ENCODE data around the gene CD3E. TPM values are rescaled to one million over a fixed set of nuclear protein-coding genes. Genes with fewer than 3 reads are reported as not detected.
"Not testable (repeated sequence)": the region's sequence is repeated elsewhere in the genome, so short reads cannot be mapped to it uniquely, and the experiment has no call there.

CD3E gene
- total RNA-seq, 4 donors from 2014 or later, result 0.36 to 0.52 (median 0.46) TPM; not detected in 1

DNA sequence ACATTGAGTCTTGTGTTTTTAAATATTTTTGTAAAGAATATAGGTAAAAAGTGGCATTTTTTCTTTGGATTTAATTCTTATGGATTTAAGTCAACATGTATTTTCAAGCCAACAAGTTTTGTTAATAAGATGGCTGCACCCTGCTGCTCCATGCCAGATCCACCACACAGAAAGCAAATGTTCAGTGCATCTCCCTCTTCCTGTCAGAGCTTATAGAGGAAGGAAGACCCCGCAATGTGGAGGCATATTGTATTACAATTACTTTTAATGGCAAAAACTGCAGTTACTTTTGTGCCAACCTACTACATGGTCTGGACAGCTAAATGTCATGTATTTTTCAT is 333 bp upstream of the CD3E start:
- no peak overlapping the region for H3K4me3 ChIP-seq (ENCODE audit: low read depth, poor library complexity, severe bottlenecking)
- intact Hi-C loops (cut with DNase I; ENCODE audit: low total_unique reads), result no loop called here
- no peak for TF ChIP-seq POLR2A (IDR thresholded peaks at IDR 0.05)
- TF ChIP-seq, protein P1, sequence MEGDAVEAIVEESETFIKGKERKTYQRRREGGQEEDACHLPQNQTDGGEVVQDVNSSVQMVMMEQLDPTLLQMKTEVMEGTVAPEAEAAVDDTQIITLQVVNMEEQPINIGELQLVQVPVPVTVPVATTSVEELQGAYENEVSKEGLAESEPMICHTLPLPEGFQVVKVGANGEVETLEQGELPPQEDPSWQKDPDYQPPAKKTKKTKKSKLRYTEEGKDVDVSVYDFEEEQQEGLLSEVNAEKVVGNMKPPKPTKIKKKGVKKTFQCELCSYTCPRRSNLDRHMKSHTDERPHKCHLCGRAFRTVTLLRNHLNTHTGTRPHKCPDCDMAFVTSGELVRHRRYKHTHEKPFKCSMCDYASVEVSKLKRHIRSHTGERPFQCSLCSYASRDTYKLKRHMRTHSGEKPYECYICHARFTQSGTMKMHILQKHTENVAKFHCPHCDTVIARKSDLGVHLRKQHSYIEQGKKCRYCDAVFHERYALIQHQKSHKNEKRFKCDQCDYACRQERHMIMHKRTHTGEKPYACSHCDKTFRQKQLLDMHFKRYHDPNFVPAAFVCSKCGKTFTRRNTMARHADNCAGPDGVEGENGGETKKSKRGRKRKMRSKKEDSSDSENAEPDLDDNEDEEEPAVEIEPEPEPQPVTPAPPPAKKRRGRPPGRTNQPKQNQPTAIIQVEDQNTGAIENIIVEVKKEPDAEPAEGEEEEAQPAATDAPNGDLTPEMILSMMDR (IDR thresholded peaks at IDR 0.05), result no peak
- WGBS, 2 donors, result 75 to 84% methylated on average over 1 of the region's 1 CpG
- DNase-seq (ENCODE audit: low spot score in 2 of 2), result no peak

DNA sequence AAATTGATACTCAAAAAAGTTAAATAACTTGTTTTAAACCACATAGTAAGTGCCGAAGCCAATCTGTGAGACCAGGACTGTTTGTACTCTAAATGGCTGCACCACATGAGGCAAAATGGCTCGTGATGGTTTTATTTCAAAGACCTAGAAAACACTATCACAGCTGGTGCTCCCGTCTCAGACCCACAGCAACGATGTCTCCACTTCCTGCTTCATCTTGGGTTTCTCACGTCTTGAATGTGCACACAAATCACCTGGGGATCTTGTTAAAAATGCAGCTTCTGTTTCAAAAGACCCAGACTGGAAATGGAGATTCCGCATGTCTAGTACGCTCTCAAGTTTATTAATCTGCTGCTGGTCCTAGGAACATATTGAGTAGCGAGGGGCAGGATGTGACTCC is 1.2 kb downstream of the CD3E start:
- intact Hi-C loops (cut with DNase I; ENCODE audit: low total_unique reads), result no loop called here
- no peak for DNase-seq (ENCODE audit: low spot score in 2 of 2)
- TF ChIP-seq POLR2A (IDR thresholded peaks at IDR 0.05), result no peak
- TF ChIP-seq, protein P1 (IDR thresholded peaks at IDR 0.05), result no peak
- 65 to 71% methylated on average over 8 of the region's 8 CpGs for WGBS, 2 donors
- no peak overlapping the region for H3K4me3 ChIP-seq (ENCODE audit: low read depth, poor library complexity, severe bottlenecking)

DNA sequence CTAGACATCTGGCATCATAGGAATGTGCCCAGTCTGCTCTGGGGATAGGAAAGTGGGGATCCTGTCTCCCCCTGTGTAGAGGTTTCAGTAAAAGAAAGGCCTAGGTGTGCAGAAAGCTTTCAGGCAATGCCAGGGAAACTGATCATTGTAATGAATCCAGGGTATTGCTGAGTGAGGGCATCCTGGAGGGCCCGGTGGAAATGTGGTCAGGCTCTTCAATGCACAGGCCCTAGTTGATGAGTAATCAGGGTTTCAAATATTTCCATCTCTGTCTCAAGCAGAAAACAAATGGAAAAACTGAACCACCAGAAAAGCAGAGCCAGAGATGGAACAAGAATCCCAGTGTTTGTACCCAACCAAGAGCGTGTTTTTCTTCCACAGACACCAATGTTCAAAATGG is 2.0 kb downstream of the CD3E start:
- WGBS, 2 donors, result 71 to 73% methylated on average over 2 of the region's 2 CpGs
- no peak overlapping the region for H3K4me3 ChIP-seq (ENCODE audit: low read depth, poor library complexity, severe bottlenecking)
- intact Hi-C loops (cut with DNase I; ENCODE audit: low total_unique reads), result no loop called here
- TF ChIP-seq POLR2A (IDR thresholded peaks at IDR 0.05), result no peak
- TF ChIP-seq, protein P1 (IDR thresholded peaks at IDR 0.05), result no peak
- DNase-seq (ENCODE audit: low spot score in 2 of 2), result no peak

DNA sequence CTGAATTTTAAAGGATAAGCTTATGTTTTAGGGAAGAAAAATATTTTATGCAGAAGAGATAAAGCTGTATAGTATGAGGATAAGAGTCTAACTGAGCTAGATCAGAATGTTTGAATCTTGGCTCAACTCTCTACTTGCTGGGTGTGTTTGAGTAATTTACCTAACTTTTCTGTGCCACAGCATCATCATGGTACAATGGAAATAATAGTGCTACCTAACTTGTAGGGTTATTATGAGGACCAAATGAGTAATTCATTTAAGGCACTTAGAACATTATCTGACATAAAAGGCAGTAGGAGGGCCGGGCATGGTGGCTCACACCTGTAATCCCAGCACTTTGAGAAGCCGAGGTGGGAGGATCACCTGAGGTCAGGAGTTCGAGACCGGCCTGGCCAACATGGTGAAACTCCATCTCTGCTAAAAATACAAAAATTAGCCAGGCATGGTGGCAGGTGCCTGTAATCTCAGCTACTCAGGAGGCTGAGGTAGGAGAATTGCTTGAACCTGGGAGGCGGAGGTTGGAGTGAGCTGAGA is 4.5 kb downstream of the CD3E start:
- 94 to 96% methylated on average over 5 of the region's 5 CpGs for WGBS, 2 donors
- H3K4me3 ChIP-seq (ENCODE audit: low read depth, poor library complexity, severe bottlenecking); DNase-seq (ENCODE audit: low spot score in 2 of 2); intact Hi-C loops (cut with DNase I; ENCODE audit: low total_unique reads): not testable (repeated sequence)

DNA sequence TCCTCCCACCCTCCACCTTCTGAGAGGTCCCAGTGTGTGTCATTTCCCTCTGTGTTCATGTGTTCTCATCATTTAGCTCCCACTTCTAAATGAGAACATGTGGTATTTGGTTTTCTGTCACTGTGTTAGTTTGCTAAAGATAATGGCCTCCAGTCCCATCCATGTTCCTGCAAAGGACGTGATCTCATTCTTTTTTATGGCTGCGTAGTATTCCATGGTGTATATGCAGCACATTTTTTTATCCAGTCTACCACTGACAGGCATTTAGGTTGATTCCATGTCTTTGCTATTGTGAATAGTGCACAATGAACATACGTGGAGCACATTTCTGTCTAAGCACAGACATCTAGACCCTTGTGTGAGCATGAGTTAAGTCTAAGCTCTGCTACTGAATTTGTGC is 5.7 kb downstream of the CD3E start:
- H3K4me3 ChIP-seq (ENCODE audit: low read depth, poor library complexity, severe bottlenecking), result no peak overlapping the region
- intact Hi-C loops (cut with DNase I; ENCODE audit: low total_unique reads), result no loop called here
- TF ChIP-seq, protein P1 (IDR thresholded peaks at IDR 0.05), result no peak
- no peak for TF ChIP-seq POLR2A (IDR thresholded peaks at IDR 0.05)
- WGBS, 2 donors, result 87 to 91% methylated on average over 3 of the region's 3 CpGs
- DNase-seq (ENCODE audit: low spot score in 2 of 2), result no peak

DNA sequence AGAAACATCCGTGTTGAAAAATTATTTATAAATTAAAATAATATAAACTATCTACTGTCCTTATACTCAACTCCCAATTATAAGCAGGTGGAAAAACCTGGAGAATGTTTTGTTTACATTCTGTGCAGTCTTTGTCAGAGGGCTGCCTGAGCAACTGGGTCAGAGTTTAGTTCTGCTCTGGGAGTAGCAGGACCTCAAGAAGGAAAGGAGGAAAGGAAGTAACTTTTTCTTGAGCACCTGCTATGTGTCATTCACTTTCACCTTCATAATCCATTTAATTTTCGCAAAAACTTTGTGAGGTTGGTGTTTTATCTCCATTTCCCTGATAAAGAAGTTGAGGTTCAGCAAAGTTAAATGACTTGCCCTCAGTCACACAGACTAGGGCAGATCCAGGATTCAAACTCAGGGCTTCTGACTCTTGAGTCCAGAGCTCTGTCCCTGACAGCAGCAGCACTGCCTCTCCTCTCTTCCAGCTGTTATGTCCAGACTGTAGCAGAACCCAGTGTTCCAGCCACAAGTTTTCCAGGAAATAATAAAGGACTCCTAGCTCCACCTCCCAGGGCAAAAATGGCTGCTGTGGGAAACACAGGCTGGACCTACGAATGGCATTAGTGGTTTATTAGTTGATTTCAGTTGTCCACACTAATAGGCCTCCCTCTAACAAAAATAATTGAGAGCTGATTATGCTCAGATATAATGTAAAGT is 6.4 kb downstream of the CD3E start:
- no peak for DNase-seq (ENCODE audit: low spot score in 2 of 2)
- intact Hi-C loops (cut with DNase I; ENCODE audit: low total_unique reads), result no loop called here
- no peak overlapping the region for H3K4me3 ChIP-seq (ENCODE audit: low read depth, poor library complexity, severe bottlenecking)
- TF ChIP-seq POLR2A (IDR thresholded peaks at IDR 0.05), result no peak
- TF ChIP-seq, protein P1 (IDR thresholded peaks at IDR 0.05), result no peak
- 75 to 82% methylated on average over 3 of the region's 3 CpGs for WGBS, 2 donors

All from lower leg skin (tissue), 4 donors.